ENCODE results near the gene HEXD. TPM values are rescaled to one million over a fixed set of nuclear protein-coding genes. Genes with fewer than 3 reads are reported as not detected.

Gene HEXD
- 9.1 and 9.2 TPM in 2 replicates for polyA plus RNA-seq (2011; rRNA removed)
- 6.5 and 8.7 TPM in 2 replicates for polyA minus RNA-seq (2011; rRNA and poly(A)+ RNA removed)

DNA sequence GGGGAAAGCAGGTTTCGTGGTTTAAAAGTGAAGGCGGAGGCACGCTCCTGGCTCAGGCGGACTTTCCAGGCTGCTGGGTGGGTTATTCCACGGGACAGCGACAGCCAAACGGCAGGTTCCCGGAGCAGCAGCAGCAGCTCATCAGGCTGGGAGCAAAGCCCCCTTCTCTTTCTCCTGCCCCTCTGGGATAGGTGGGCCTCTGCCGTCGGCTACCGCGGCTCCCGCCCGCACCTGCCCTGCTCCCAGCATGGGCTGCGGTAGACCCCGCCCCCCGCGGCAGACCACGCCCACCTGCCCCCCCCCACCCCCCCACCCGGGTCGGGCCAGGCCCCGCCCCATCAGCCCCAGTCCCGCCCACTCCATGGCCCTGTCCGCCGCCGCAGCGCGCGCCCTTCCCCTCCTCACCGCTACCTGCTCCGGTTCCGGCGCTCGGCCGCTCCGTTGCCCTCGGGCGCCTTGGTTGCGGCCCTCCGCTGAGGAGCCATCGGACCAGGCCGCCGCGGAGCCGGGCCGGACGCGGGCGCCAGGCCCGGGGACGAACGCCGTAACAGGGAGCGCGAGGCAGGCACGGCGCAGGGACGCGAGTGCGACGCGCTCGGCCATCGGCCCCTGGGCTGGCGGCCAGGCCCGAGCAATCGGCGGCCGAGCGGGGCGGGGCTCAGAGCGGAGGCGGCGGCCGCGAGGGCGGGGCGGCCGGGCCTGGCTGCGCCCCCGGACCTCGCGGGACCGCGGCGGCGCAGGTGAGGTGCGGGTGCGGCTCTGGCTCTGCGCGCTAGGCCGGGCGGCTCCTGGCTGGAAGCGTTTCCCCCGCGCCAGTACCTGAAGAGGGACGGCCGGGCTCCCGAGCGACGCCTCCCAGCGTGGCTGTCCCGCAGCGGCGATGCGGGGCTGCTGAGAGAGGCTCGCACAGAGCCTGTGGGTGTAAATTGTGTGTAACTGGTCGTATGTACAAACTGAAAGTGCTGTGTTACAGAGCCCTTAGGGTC lies at the start of gene HEXD, which contains the start of gene OGFOD3:
TSS of gene HEXD (plus strand) at position 347 of the 986 bp plus-strand sequence. CDS start 1,453 bp downstream, outside the sequence.
TSS of gene OGFOD3 (minus strand) at position 586 of the 986 bp plus-strand sequence. CDS start at position 485, 101 bp downstream.
- no peaks in the 10 kb centered on the region for H3K27me3 ChIP-seq (ENCODE audit: control insufficient read depth, insufficient read depth, low read length)
- ChIA-PET CTCF (interaction anchor here (1.1 kb wide), 1 partner anchor 136 kb away, joined by 3 read pairs; no protein-coding TSS in a partner anchor), POLR2A (interaction anchor here (0.5 kb wide), 1 partner anchor 11 kb away, joined by 3 read pairs; no protein-coding TSS in a partner anchor)
- H3K4me3 ChIP-seq (ENCODE audit: low read depth, low read length) = peak within 1 kb of the TSS; percentile 82
- no peak within 1 kb of the TSS for H3K27ac ChIP-seq (ENCODE audit: low read depth, low read length)
- TF ChIP-seq, protein P1, sequence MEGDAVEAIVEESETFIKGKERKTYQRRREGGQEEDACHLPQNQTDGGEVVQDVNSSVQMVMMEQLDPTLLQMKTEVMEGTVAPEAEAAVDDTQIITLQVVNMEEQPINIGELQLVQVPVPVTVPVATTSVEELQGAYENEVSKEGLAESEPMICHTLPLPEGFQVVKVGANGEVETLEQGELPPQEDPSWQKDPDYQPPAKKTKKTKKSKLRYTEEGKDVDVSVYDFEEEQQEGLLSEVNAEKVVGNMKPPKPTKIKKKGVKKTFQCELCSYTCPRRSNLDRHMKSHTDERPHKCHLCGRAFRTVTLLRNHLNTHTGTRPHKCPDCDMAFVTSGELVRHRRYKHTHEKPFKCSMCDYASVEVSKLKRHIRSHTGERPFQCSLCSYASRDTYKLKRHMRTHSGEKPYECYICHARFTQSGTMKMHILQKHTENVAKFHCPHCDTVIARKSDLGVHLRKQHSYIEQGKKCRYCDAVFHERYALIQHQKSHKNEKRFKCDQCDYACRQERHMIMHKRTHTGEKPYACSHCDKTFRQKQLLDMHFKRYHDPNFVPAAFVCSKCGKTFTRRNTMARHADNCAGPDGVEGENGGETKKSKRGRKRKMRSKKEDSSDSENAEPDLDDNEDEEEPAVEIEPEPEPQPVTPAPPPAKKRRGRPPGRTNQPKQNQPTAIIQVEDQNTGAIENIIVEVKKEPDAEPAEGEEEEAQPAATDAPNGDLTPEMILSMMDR (IDR thresholded peaks at IDR 0.05; ENCODE audit: low read depth, low read length) = no peak
- H3K9me3 ChIP-seq (ENCODE audit: control insufficient read depth, insufficient read depth, low read length) = peaks cover 13% of the 10 kb centered on the region
- DNase-seq (ENCODE audit: low read depth, low spot score) = no peak

- peaks cover 63% of the 10 kb centered on the region for H3K27me3 ChIP-seq (ENCODE audit: control insufficient read depth, insufficient read depth, low read length)
- DNase-seq (ENCODE audit: low read depth, low spot score) = no peak
- TF ChIP-seq, protein P1 (IDR thresholded peaks at IDR 0.05; ENCODE audit: low read depth, low read length) = no peak
- ChIA-PET CTCF (no interaction called here), POLR2A (no interaction called here)
- no peak overlapping the region for H3K27ac ChIP-seq (ENCODE audit: low read depth, low read length)
- H3K9me3 ChIP-seq (ENCODE audit: control insufficient read depth, insufficient read depth, low read length) = peaks cover 4% of the 10 kb centered on the region; the same call in 1 of the 2 replicates
- no peak overlapping the region for H3K4me3 ChIP-seq (ENCODE audit: low read depth, low read length)
These were observed 48.9 kb upstream of the HEXD start for GRCh38 chr17:82369211-82369610.

DNA sequence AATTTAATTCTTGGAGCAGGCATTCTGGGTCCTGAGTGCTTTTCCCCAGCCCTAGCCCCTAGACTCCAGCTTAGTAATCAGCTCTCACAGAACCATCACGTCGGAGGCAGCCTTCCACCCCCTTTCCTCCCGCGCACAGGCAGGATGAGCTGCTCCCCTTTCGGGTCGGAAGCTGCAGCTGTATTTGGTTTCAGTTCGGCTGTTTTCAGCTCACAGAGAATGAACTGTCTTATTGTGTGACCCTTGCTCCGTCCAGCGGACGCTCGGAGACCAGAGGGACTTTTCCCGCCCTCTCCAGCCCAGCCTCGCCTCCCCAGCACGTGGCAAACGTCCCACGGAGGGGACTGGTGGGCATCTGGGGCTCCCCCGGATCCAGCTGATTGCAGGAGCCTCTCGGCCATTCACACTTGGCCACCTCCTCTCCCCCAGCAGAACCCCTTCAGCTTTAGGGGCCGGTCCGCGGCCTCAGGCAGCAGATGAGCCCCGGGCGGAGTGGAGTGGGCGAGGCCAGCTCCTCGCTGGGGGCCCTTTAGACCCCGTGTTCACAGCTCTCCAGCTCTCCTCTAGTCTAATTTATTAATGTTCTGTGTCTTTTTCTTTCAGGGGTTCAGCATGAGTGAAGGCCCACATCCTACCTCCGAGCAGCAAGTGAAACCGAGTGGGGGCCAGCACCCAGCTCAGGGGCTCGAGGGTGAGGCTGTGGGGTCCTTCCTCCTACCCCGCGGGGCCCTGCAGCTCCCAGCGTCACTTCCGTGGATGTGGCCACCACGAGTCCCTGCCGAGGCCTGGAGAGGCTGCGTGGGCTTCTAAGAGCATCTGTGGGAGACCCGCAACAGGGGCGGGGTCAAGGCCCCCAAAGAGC lies 47.4 kb upstream of the HEXD start:
- no peak for DNase-seq (ENCODE audit: low read depth, low spot score)
- Histone ChIP-seq H3K27me3 (ENCODE audit: control insufficient read depth, insufficient read depth, low read length) (peaks cover 64% of the 10 kb centered on the region), H3K4me3 (ENCODE audit: low read depth, low read length) (peak overlapping the region; percentile 40), H3K9me3 (ENCODE audit: control insufficient read depth, insufficient read depth, low read length) (peaks cover 4% of the 10 kb centered on the region; the same call in 1 of the 2 replicates), H3K27ac (ENCODE audit: low read depth, low read length) (no peak overlapping the region)
- ChIA-PET CTCF (interaction anchor here (0.6 to 1.0 kb wide), 2 partner anchors 76 to 123 kb away, joined by 3 to 4 read pairs; no protein-coding TSS in a partner anchor), POLR2A (no interaction called here)
- TF ChIP-seq, protein P1 (IDR thresholded peaks at IDR 0.05; ENCODE audit: low read depth, low read length) = no peak

GRCh38 chr17:82371333-82372248 lies 46.6 kb upstream of the HEXD start, which contains the start of gene UTS2R:
Gene UTS2R (plus strand): TSS chr17:82371765. CDS start chr17:82374325, 2,560 bp downstream.
- no peak for DNase-seq (ENCODE audit: low read depth, low spot score)
- ChIA-PET POLR2A (no interaction called here), CTCF (no interaction called here)
- Histone ChIP-seq H3K27ac (ENCODE audit: low read depth, low read length) (no peak within 1 kb of the TSS), H3K4me3 (ENCODE audit: low read depth, low read length) (peak within 1 kb of the TSS; percentile 40), H3K27me3 (ENCODE audit: control insufficient read depth, insufficient read depth, low read length) (peaks cover 61% of the 10 kb centered on the region), H3K9me3 (ENCODE audit: control insufficient read depth, insufficient read depth, low read length) (peaks cover 4% of the 10 kb centered on the region; the same call in 1 of the 2 replicates)
- TF ChIP-seq, protein P1 (IDR thresholded peaks at IDR 0.05; ENCODE audit: low read depth, low read length) = no peak
